OCI-LY7 (cell line): ENCODE data around the gene KRTAP5-5. TPM values are rescaled to one million over a fixed set of nuclear protein-coding genes. Genes with fewer than 3 reads are reported as not detected.

Experiments used
- BruUV-seq: library from RNA; stranded (reverse); fragments of 400-500 nt; replicated peaks from 2 replicates; lab custom pipeline; 2021; lab: Mats Ljungman, UMichigan
- CTCF ChIA-PET: fragments of 300-600 bp; sonication (Branson Sonifier 250); formaldehyde crosslinking; loops from one replicate; lab custom pipeline; 2022; ENCODE audit warnings: antibody characterized with exemption; ENCODE audit not compliant: unreplicated experiment; lab: Charles Lee
- POLR2A ChIA-PET: fragments of 300-600 bp; sonication (Branson Sonifier 250); formaldehyde crosslinking; loops from one replicate; lab custom pipeline; 2022; ENCODE audit warnings: antibody characterized with exemption; lab: Charles Lee
- DNase-seq: peaks from one replicate; pipeline ENCODE4 v3.0.0-alpha.2; 2015; ENCODE audit warnings: low spot score
- H2AFZ ChIP-seq: fragments of 200-600 bp; sonication (generic), shearing (Covaris generic); 2 replicates; pipeline ENCODE4 v1.6.1; 2014; ENCODE audit warnings: mild to moderate bottlenecking, antibody characterized with exemption, low read length, moderate library complexity
- H3K27ac ChIP-seq: fragments of 200-600 bp; sonication (generic); 2 replicates; pipeline ENCODE4 v1.5.1; 2014; ENCODE audit warnings: mixed run types, low read depth, mild to moderate bottlenecking, moderate library complexity, low read length, inconsistent platforms; ENCODE audit not compliant: poor library complexity, severe bottlenecking
- H3K36me3 ChIP-seq: fragments of 200-600 bp; sonication (generic); 2 replicates; pipeline ENCODE4 v1.6.1; 2014; ENCODE audit warnings: mild to moderate bottlenecking, antibody characterized with exemption, low read length, moderate library complexity, mixed read lengths; ENCODE audit not compliant: insufficient read depth
- H3K4me1 ChIP-seq: fragments of 200-600 bp; sonication (generic); 2 replicates; pipeline ENCODE4 v1.5.1; 2014; ENCODE audit warnings: mild to moderate bottlenecking, low read length; ENCODE audit not compliant: insufficient read depth, poor library complexity, severe bottlenecking
- H3K4me2 ChIP-seq: fragments of 200-600 bp; sonication (generic); 2 replicates; pipeline ENCODE4 v1.6.1; 2014; ENCODE audit warnings: mild to moderate bottlenecking, low read length
- H3K4me3 ChIP-seq: fragments of 200-600 bp; sonication (generic); 2 replicates; pipeline ENCODE4 v1.5.1; 2014; ENCODE audit warnings: mild to moderate bottlenecking, low read depth, low read length; ENCODE audit not compliant: poor library complexity, severe bottlenecking
- H3K79me2 ChIP-seq: fragments of 200-600 bp; sonication (generic); 2 replicates; pipeline ENCODE4 v1.6.1; 2016; ENCODE audit warnings: low read depth, mild to moderate bottlenecking, low read length, moderate library complexity, mixed read lengths; ENCODE audit not compliant: insufficient read depth
- H3K9me2 ChIP-seq: fragments of 200-600 bp; sonication (generic); 2 replicates; pipeline ENCODE4 v1.6.1; 2016; ENCODE audit warnings: mild to moderate bottlenecking, low read length, mixed read lengths; ENCODE audit not compliant: insufficient read depth
- H3K9me3 ChIP-seq: fragments of 200-600 bp; sonication (generic); 2 replicates; pipeline ENCODE4 v1.6.1; 2014; ENCODE audit warnings: mild to moderate bottlenecking, mixed run types, low read length, mixed read lengths
- H4K20me1 ChIP-seq: fragments of 200-600 bp; sonication (generic); 2 replicates; pipeline ENCODE4 v1.6.1; 2014; ENCODE audit warnings: mild to moderate bottlenecking, antibody characterized with exemption, low read length, moderate library complexity, mixed read lengths; ENCODE audit not compliant: insufficient read depth
- CTCF ChIP-seq: fragments of 200-600 bp; sonication (generic); conservative IDR thresholded peaks from 2 replicates; pipeline ENCODE4 v1.5.1; 2014; ENCODE audit warnings: mild to moderate bottlenecking, antibody characterized with exemption, low read length, moderate library complexity, mixed read lengths
- EZH2phosphoT487 ChIP-seq: fragments of 200-600 bp; sonication (generic); IDR thresholded peaks from 2 replicates; pipeline ENCODE4 v1.6.1; 2018; ENCODE audit warnings: low read depth, borderline replicate concordance, mild to moderate bottlenecking, mixed run types, antibody characterized with exemption, low read length, moderate library complexity, mixed read lengths
- intact Hi-C: fragments of 100-400 bp; cut with micrococcal nuclease; formaldehyde crosslinking; loops from one replicate; pipeline ENCODE4 v1.10.0; 2022; ENCODE audit not compliant: unreplicated experiment
- total RNA-seq, 2 experiments: library from RNA; depleted of rRNA in 1 of 2; stranded (reverse); fragments of >200 nt in 1 of 2; shearing (Covaris generic) in 1 of 2; gene quantifications; 2 replicates each; pipeline ENCODE4 v1.2.3, GENCODE V29; 2014 to 2022

The KRTAP5-5 gene
- total RNA-seq, 2 experiments from 2014 or later, result not detected

GRCh38 chr11:1640076-1640946 lies 10.7 kb downstream of the KRTAP5-5 start:
- peak; percentile 32 for DNase-seq
- BruUV-seq, result no TSS peak
- POLR2A ChIA-PET, result no interaction called here

DNA sequence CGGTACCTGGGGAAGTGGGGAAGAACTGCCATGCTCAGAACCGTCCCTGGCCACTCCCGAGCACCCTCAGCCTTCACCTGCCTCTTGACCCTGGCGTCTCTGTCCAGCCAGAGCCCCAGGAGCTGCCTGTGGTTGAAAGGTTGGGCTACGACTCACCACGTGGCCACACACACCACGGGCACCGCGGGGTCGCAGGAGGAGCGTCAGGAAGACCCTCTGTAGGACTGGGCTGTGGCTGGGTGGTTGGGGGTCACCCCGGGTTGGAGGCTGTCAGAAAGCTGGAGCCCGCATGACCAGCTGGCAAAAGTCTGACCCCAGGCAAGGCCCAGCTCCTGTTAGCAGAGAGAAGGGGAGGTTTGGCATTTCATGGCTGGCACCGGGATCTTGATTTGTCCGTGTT lies 11.5 kb downstream of the KRTAP5-5 start:
- BruUV-seq, result no TSS peak
- Histone ChIP-seq H4K20me1 (no peaks in the 10 kb centered on the region), H3K9me3 (no peaks in the 10 kb centered on the region), H3K9me2 (no peaks in the 10 kb centered on the region), H3K79me2 (no peaks in the 10 kb centered on the region), H3K27ac (no peak overlapping the region), H3K4me2 (no peak overlapping the region), H3K36me3 (no peaks in the 10 kb centered on the region), H3K4me1 (no peaks in the 10 kb centered on the region), H2AFZ (no peak overlapping the region), H3K4me3 (no peak overlapping the region)
- TF ChIP-seq EZH2phosphoT487, result no peak
- no peak for TF ChIP-seq CTCF
- ChIA-PET POLR2A (no interaction called here), CTCF (no interaction called here)
- intact Hi-C loops, result no loop called here
- no peak for DNase-seq

More at GRCh38 chr11:1640076-1640946, 10.7 kb downstream of the KRTAP5-5 start:
- Histone ChIP-seq H3K27ac (no peak overlapping the region), H3K4me2 (no peak overlapping the region), H3K4me3 (no peak overlapping the region), H3K36me3 (no peaks in the 10 kb centered on the region), H3K4me1 (no peaks in the 10 kb centered on the region), H3K9me3 (no peaks in the 10 kb centered on the region), H3K79me2 (no peaks in the 10 kb centered on the region), H3K9me2 (no peaks in the 10 kb centered on the region), H2AFZ (no peak overlapping the region), H4K20me1 (no peaks in the 10 kb centered on the region)
- peak; percentile 92 for TF ChIP-seq CTCF
- no peak for TF ChIP-seq EZH2phosphoT487
- intact Hi-C loops, result no loop called here
- CTCF ChIA-PET, result no interaction called here
